Chondrocyte (in vitro differentiated cells): ENCODE results near the gene TIMD4. TPM values are rescaled to one million over a fixed set of nuclear protein-coding genes. Genes with fewer than 3 reads are reported as not detected.

Experiments
- DNase-seq: peaks from one replicate; pipeline ENCODE4 v3.0.0; 2021; ENCODE audit warnings: mixed read lengths, low spot score
- H3K27ac Mint-ChIP-seq: one replicate; pipeline ENCODE4 v1.8.0; 2021; ENCODE audit warnings: mild to moderate bottlenecking, moderate library complexity, mixed read lengths; ENCODE audit not compliant: unreplicated experiment
- H3K27me3 Mint-ChIP-seq: 2 replicates; pipeline ENCODE4 v1.8.0; 2021; ENCODE audit warnings: low read depth, mixed read lengths
- H3K36me3 Mint-ChIP-seq: 2 replicates; pipeline ENCODE4 v1.8.0; 2021; ENCODE audit warnings: low read depth, mixed read lengths
- H3K4me1 Mint-ChIP-seq: 2 replicates; pipeline ENCODE4 v1.8.0; 2021; ENCODE audit warnings: low read depth, mild to moderate bottlenecking, mixed read lengths
- H3K4me3 Mint-ChIP-seq: one replicate; pipeline ENCODE4 v1.8.0; 2021; ENCODE audit warnings: mild to moderate bottlenecking, moderate library complexity, mixed read lengths; ENCODE audit not compliant: unreplicated experiment
- H3K9me3 Mint-ChIP-seq: 2 replicates; pipeline ENCODE4 v1.8.0; 2021; ENCODE audit warnings: low read depth, mixed read lengths
- total RNA-seq: library from RNA; stranded (reverse); gene quantifications from 3 replicates; pipeline ENCODE4 v1.2.1, GENCODE V29; 2021
- TF ChIP-seq, protein P1 (sequence below): fragments of 200-600 bp; sonication (generic); IDR thresholded peaks from 2 replicates; pipeline ENCODE4 v1.5.0; 2021; ENCODE audit warnings: antibody characterized with exemption, mild to moderate bottlenecking, moderate library complexity

The TIMD4 gene
- total RNA-seq, 1 donor from 2014 or later = not detected

DNA sequence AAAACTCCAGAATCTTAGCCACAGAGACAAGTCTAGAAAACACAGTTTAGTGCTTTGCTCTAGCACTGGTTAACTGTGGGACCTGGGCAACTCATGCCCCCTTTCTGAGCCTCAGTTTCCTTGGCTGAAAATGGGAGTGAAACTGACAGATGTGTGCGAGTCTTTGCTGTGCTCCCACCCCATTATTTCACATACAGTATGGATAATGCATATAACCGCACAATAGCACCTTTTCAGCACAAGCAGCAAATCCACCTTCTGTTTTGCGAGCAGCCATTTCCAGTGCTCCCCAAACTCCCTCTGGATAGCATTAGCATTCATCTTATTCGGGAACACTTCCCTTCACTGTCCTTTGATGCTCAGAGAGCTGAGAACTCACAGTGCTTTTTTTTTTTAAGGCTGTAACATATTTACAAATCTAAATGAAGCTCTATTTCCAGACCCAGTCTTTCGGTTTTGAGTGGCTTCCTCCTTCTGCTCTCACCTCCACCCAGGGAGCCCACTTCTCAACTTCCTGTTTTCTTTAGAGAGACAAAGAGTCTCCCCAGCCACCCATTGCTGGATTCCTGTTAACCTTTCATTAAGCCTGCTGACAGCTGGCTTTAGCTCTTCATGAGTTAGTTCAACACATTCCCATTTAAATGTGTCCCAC, 49.2 kb downstream of the TIMD4 start:
- H3K36me3 Mint-ChIP-seq = no peaks in the 10 kb centered on the region
- H3K27me3 Mint-ChIP-seq = no peaks in the 10 kb centered on the region
- DNase-seq = no peak
- H3K27ac Mint-ChIP-seq = no peak overlapping the region
- no peaks in the 10 kb centered on the region for H3K9me3 Mint-ChIP-seq
- TF ChIP-seq, protein P1, sequence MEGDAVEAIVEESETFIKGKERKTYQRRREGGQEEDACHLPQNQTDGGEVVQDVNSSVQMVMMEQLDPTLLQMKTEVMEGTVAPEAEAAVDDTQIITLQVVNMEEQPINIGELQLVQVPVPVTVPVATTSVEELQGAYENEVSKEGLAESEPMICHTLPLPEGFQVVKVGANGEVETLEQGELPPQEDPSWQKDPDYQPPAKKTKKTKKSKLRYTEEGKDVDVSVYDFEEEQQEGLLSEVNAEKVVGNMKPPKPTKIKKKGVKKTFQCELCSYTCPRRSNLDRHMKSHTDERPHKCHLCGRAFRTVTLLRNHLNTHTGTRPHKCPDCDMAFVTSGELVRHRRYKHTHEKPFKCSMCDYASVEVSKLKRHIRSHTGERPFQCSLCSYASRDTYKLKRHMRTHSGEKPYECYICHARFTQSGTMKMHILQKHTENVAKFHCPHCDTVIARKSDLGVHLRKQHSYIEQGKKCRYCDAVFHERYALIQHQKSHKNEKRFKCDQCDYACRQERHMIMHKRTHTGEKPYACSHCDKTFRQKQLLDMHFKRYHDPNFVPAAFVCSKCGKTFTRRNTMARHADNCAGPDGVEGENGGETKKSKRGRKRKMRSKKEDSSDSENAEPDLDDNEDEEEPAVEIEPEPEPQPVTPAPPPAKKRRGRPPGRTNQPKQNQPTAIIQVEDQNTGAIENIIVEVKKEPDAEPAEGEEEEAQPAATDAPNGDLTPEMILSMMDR = no peak
- no peak overlapping the region for H3K4me3 Mint-ChIP-seq
- H3K4me1 Mint-ChIP-seq = no peaks in the 10 kb centered on the region

DNA sequence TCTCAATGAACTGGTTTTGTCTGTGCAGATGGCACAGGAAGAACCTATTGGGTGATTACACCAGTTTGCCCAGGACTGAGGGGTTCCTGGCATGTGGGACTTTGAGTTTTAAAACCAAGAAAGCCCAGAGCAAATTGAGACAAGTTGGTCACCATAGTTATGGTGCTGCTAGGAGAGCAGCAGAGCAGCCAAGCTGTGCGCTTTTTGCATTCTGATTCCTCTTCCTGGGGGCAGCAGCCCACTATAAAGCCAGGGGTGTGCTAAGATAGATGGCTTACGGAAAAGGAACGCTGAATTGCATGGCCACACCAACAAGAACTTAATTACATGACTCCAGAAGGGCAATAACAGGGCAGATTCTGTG, 49.7 kb downstream of the TIMD4 start:
- Mint-ChIP-seq H3K4me1 (no peaks in the 10 kb centered on the region), H3K27me3 (no peaks in the 10 kb centered on the region), H3K4me3 (no peak overlapping the region), H3K9me3 (no peaks in the 10 kb centered on the region), H3K27ac (no peak overlapping the region), H3K36me3 (no peaks in the 10 kb centered on the region)
- TF ChIP-seq, protein P1 = no peak
- DNase-seq = no peak

DNA sequence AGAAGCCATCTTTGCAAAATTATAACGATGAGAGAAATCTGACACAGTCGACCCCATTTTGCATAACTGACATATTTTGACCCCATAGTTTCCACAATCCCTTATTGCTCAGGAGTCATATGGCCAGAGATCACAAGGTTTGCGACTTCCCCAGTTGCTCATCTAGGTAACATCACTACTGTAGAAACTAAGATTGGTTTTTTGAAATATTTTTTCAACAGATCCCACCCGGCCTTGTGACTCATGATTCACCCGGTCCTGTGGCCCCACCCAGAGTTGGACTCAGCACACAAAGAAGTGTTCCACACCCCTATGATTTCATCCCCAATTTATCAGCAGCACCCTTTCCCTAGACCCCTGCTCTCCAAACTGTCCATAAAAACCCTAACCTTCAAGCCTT, 50.2 kb downstream of the TIMD4 start:
- Mint-ChIP-seq H3K4me1 (no peaks in the 10 kb centered on the region), H3K27me3 (no peaks in the 10 kb centered on the region), H3K36me3 (no peaks in the 10 kb centered on the region)

DNA sequence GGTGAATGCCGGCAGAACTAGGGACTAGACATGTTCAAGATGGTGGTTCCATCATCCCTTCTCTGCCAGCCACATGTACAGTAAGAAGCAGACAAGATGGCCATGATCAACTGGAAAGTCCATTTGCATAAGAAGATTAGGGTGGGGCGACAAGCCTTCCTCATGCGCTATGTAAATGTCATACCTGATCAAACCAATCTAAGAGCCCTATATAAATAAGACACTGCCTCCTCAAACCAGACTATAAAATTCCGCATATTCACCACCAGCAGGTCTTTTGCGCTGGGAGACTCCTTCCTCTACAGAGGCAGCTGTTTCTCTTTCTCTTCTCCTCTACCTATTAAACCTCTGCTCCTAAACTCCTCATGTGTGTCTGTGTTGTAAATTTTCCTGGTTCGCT, 53.8 kb downstream of the TIMD4 start:
- Mint-ChIP-seq H3K9me3 (no peaks in the 10 kb centered on the region), H3K36me3 (no peaks in the 10 kb centered on the region), H3K4me1 (no peaks in the 10 kb centered on the region), H3K27ac (no peak overlapping the region), H3K4me3 (no peak overlapping the region), H3K27me3 (peaks cover 2% of the 10 kb centered on the region)
- DNase-seq = no peak
- TF ChIP-seq, protein P1 = no peak

More for the DNA sequence above, 50.2 kb downstream of the TIMD4 start:
- Mint-ChIP-seq H3K9me3 (no peaks in the 10 kb centered on the region), H3K4me3 (no peak overlapping the region), H3K27ac (no peak overlapping the region)
- DNase-seq = no peak
- TF ChIP-seq, protein P1 = no peak

DNA sequence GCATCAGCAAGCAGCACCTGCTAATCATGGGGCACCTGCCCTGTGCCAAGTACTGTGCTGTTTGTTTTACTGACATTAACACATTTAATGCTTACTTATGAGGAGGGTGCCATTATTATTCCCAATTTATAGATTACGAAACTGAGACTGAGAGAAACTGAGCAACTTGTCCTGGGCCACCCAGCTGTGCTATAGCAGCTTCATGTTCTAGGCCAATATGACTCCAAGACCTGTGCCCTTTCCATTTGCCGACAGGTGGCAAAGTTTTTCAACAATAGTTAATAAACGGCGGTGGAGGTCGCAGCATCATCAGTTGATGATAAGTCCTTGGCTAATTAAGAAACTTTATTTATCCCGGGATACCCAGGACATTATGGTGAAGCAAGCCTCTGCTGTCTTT, 55.4 kb downstream of the TIMD4 start:
- DNase-seq = no peak
- TF ChIP-seq, protein P1 = no peak
- peaks cover 2% of the 10 kb centered on the region for H3K27me3 Mint-ChIP-seq

More for the DNA sequence above, 55.4 kb downstream of the TIMD4 start:
- no peak overlapping the region for H3K4me3 Mint-ChIP-seq
- no peaks in the 10 kb centered on the region for H3K4me1 Mint-ChIP-seq
- no peaks in the 10 kb centered on the region for H3K36me3 Mint-ChIP-seq
- H3K9me3 Mint-ChIP-seq = no peaks in the 10 kb centered on the region
- no peak overlapping the region for H3K27ac Mint-ChIP-seq
